GM12878 (cell line): ENCODE results near the gene IL20RA. TPM values are rescaled to one million over a fixed set of nuclear protein-coding genes. Genes with fewer than 3 reads are reported as not detected.

Experiments
- ATAC-seq: fragments of 200-7000 bp; cut with Tn5 transposase; 3 replicates; pipeline ENCODE4 v1.9.1; 2020; ENCODE audit warnings: mild to moderate bottlenecking, moderate library complexity
- BruUV-seq: library from RNA; stranded (reverse); fragments of 400-500 nt; replicated peaks from 2 replicates; lab custom pipeline; 2021; lab: Mats Ljungman, UMichigan
- CTCF ChIA-PET: fragments of 300-600 bp; sonication (Branson Sonifier 250); formaldehyde crosslinking; extraction: SDS; loops from one replicate; lab custom pipeline; 2021; ENCODE audit warnings: inconsistent platforms; lab: Yijun Ruan, JAX
- POLR2A ChIA-PET: fragments of 350-600 bp; formaldehyde crosslinking; extraction: SDS; loops from one replicate; lab custom pipeline; 2021; ENCODE audit warnings: inconsistent platforms; lab: Charles Lee
- RAD21 ChIA-PET: fragments of 300-600 bp; sonication (Branson Sonifier 250); formaldehyde crosslinking; loops from one replicate; lab custom pipeline; 2023; ENCODE audit warnings: antibody characterized with exemption; ENCODE audit not compliant: unreplicated experiment; lab: Charles Lee
- SMC1A ChIA-PET: fragments of 300-600 bp; sonication (Branson Sonifier 250); formaldehyde crosslinking; loops from one replicate; lab custom pipeline; 2023; ENCODE audit not compliant: unreplicated experiment, uncharacterized antibody; lab: Charles Lee
- DNase-seq: peaks from one replicate; pipeline ENCODE4 v3.0.0-alpha.2; 2011; ENCODE audit warnings: low read depth, low spot score
- FAIRE-seq: peaks from 3 replicates; lab custom pipeline; 2011; peaks lifted over from hg19 to GRCh38; lab: Jason Lieb, UNC
- H2AFZ ChIP-seq: 2 replicates; pipeline ENCODE4 v1.6.0; 2011; ENCODE audit warnings: low read depth, low read length, control low read depth; ENCODE audit not compliant: control insufficient read depth
- H3K27ac ChIP-seq: 2 replicates; pipeline ENCODE4 v1.5.1; 2011; ENCODE audit warnings: control low read depth; ENCODE audit not compliant: control insufficient read depth, insufficient read depth
- H3K27me3 ChIP-seq, 2 experiments: replicated peaks in 1 of 2; 2 replicates each; pipeline versions ENCODE4 v1.6.0 to v1.6.1; 2011; ENCODE audit warnings: low read length in 1 of 2; ENCODE audit not compliant: control insufficient read depth in 2 of 2, insufficient read depth in 2 of 2
- H3K36me3 ChIP-seq, 2 experiments: 2 replicates each; pipeline ENCODE4 v1.5.1; 2011; ENCODE audit warnings: low read length in 1 of 2; ENCODE audit not compliant: control insufficient read depth in 2 of 2, insufficient read depth in 2 of 2
- H3K4me1 ChIP-seq: 2 replicates; pipeline ENCODE4 v1.6.1; 2011; ENCODE audit warnings: mild to moderate bottlenecking, low read length, moderate library complexity, mixed read lengths; ENCODE audit not compliant: control insufficient read depth, insufficient read depth
- H3K4me2 ChIP-seq: 2 replicates; pipeline ENCODE4 v1.6.0; 2011; ENCODE audit warnings: control low read depth; ENCODE audit not compliant: control insufficient read depth, insufficient read depth
- H3K4me3 ChIP-seq: fragments of 200-600 bp; sonication (generic); 2 replicates; pipeline ENCODE4 v1.5.1; 2016
- H3K79me2 ChIP-seq: 2 replicates; pipeline ENCODE4 v1.6.0; 2011; ENCODE audit warnings: low read length; ENCODE audit not compliant: control insufficient read depth, insufficient read depth
- H3K9ac ChIP-seq: 2 replicates; pipeline ENCODE4 v1.8.0; 2011; ENCODE audit warnings: low read length, control low read depth, mixed read lengths; ENCODE audit not compliant: control insufficient read depth, insufficient read depth
- H3K9me3 ChIP-seq: replicated peaks from 3 replicates; pipeline ENCODE4 v1.5.1; 2011; ENCODE audit warnings: mild to moderate bottlenecking, low read length; ENCODE audit not compliant: control insufficient read depth, insufficient read depth
- H4K20me1 ChIP-seq: 2 replicates; pipeline ENCODE4 v1.6.0; 2011; ENCODE audit not compliant: control insufficient read depth, insufficient read depth
- CBX3 ChIP-seq: fragments of 200-600 bp; sonication (generic); IDR thresholded peaks from 2 replicates; pipeline ENCODE4 v1.6.1; 2016; ENCODE audit warnings: low read depth, borderline replicate concordance
- CREB1 ChIP-seq: IDR thresholded peaks from 2 replicates; pipeline ENCODE4 v1.6.1; 2012; ENCODE audit warnings: low read depth, mild to moderate bottlenecking, inconsistent platforms
- IRF4 ChIP-seq: IDR thresholded peaks from 2 replicates; pipeline ENCODE4 v1.6.1; 2011; ENCODE audit warnings: low read depth, low read length
- MEF2B ChIP-seq: fragments of 450-650 bp; IDR thresholded peaks from 2 replicates; pipeline ENCODE4 v1.6.1; 2018; ENCODE audit warnings: mild to moderate bottlenecking, moderate library complexity; ENCODE audit not compliant: partially characterized antibody, poor library complexity, severe bottlenecking
- NR2C1 ChIP-seq: fragments of 450-650 bp; IDR thresholded peaks from 2 replicates; pipeline ENCODE4 v1.6.1; 2017; ENCODE audit warnings: antibody characterized with exemption, mild to moderate bottlenecking, moderate library complexity
- PAX8 ChIP-seq: fragments of 450-650 bp; IDR thresholded peaks from 2 replicates; pipeline ENCODE4 v1.6.1; 2017; ENCODE audit warnings: mild to moderate bottlenecking, moderate library complexity
- POLR2AphosphoS5 ChIP-seq: IDR thresholded peaks from 2 replicates; pipeline ENCODE4 v1.6.1; 2011; ENCODE audit warnings: mild to moderate bottlenecking, low read length, inconsistent platforms
- RELB ChIP-seq: fragments of 450-650 bp; IDR thresholded peaks from 2 replicates; pipeline ENCODE4 v1.6.1; 2017; ENCODE audit warnings: low read depth, mild to moderate bottlenecking, moderate library complexity
- TAF1 ChIP-seq: IDR thresholded peaks from 2 replicates; pipeline ENCODE4 v1.6.1; 2011; ENCODE audit warnings: mild to moderate bottlenecking, low read depth, low read length, borderline replicate concordance
- TCF7 ChIP-seq: IDR thresholded peaks from 2 replicates; pipeline ENCODE4 v1.6.1; 2014; ENCODE audit warnings: antibody characterized with exemption, borderline replicate concordance
- USF2 ChIP-seq: IDR thresholded peaks from 2 replicates; pipeline ENCODE4 v1.6.1; 2011; ENCODE audit warnings: low read depth, low read length, improper control_type of control experiment, borderline replicate concordance
- WGBS: methylation state at CpG from one replicate; pipeline ENCODE4 v1.1.6; 2016; ENCODE audit warnings: low lambda C conversion rate; ENCODE audit not compliant: insufficient replicate concordance, insufficient coverage; ENCODE audit errors: missing lambda C conversion rate; 5-methylcytosine and 5-hydroxymethylcytosine counted together
- in situ Hi-C: fragments of 300-500 bp; cut with MboI; formaldehyde crosslinking; loops from 9 replicates; pipeline ENCODE4 v1.14.3; 2018; ENCODE audit warnings: mixed read lengths
- intact Hi-C: fragments of 100-400 bp; cut with micrococcal nuclease; formaldehyde crosslinking; loops from one replicate; pipeline ENCODE4 v1.14.2; 2022; ENCODE audit not compliant: unreplicated experiment
- polyA plus RNA-seq, 11 experiments: library from polyadenylated mRNA; depleted of rRNA in 4 of 11; unstranded in 6 of 11; stranded (reverse) in 5 of 11; fragments of >200 nt; fragmentation: Nextera tagmentation in 4 of 11; fragmentation: Illumina TruSeq in 1 of 11; extraction: Ambion mirVana in 4 of 11; extraction: Trizol in 1 of 11; gene quantifications; 1 replicate in 1 of 11; 2 replicates in 10 of 11; pipeline versions ENCODE4 v1.2.1 to v1.2.3, GENCODE V29; 2011 to 2016; ENCODE audit warnings: inconsistent platforms in 2 of 11, missing spikeins in 2 of 11, low read depth in 1 of 11
- total RNA-seq, 4 experiments: library from RNA; depleted of rRNA in 3 of 4; stranded (reverse); fragments of >200 nt in 3 of 4; fragmentation: Illumina TruSeq in 1 of 4; extraction: Trizol in 1 of 4; gene quantifications; 2 replicates each; pipeline versions ENCODE4 v1.2.1 to v1.2.3, GENCODE V29; 2013 to 2021

Gene IL20RA
- total and polyA plus RNA-seq, 10 of the 15 experiments (the other 5 are each of a cell fraction or from before 2014, with no cell fraction given), result 0.02 to 0.16 (median 0.09) TPM; not detected in 3

- ChIA-PET CTCF (no interaction called here), RAD21 (no interaction called here), SMC1A (interaction anchor here (0.7 kb wide), 1 partner anchor 19 kb away, joined by 3 read pairs; no protein-coding TSS in a partner anchor), POLR2A (no interaction called here)
- TF ChIP-seq CBX3 (no peak), USF2 (no peak), RELB (no peak), NR2C1 (no peak), TCF7 (no peak), PAX8 (no peak), TAF1 (no peak), POLR2AphosphoS5 (no peak), MEF2B (no peak), CREB1 (no peak), IRF4 (no peak)
- peaks cover 1 to 29% of the 10 kb centered on the region in 2 experiments for H3K27me3 ChIP-seq
- H2AFZ ChIP-seq, result no peak overlapping the region
- H3K4me3 ChIP-seq, result no peak overlapping the region
- no peak overlapping the region for H3K9ac ChIP-seq
- H3K9me3 ChIP-seq, result no peaks in the 10 kb centered on the region
- no peak overlapping the region for H3K4me2 ChIP-seq
- intact Hi-C loops (no loop called here), in situ Hi-C loops (no loop called here)
- ATAC-seq, result no peak
- 30% methylated on average over 4 of the region's 4 CpGs for WGBS
- no peaks in the 10 kb centered on the region for H4K20me1 ChIP-seq
- no peaks in the 10 kb centered on the region for H3K79me2 ChIP-seq
- H3K4me1 ChIP-seq, result no peaks in the 10 kb centered on the region
- BruUV-seq, result no TSS peak
- no peaks in the 10 kb centered on the region for H3K36me3 ChIP-seq
- no peak for DNase-seq
- H3K27ac ChIP-seq, result no peak overlapping the region
- FAIRE-seq, result no peak
These were observed 54.6 kb downstream of the IL20RA start for GRCh38 chr6:136990242-136990578.
